Measurements from ENCODE around the gene KCNK5.

Gene KCNK5

GRCh38 chr6:39200498-39201020 is 28.7 kb downstream of the KCNK5 start:
- no peaks in the 10 kb centered on the region for H3K36me3 ChIP-seq (ENCODE audit: insufficient read depth, low read length)
- no peak for TF ChIP-seq FOXP2 (optimal IDR thresholded peaks at IDR 0.05; ENCODE audit: control extremely low read depth, extremely low read length, insufficient read depth)
- TF ChIP-seq POLR2AphosphoS5 (IDR thresholded peaks at IDR 0.05; ENCODE audit: borderline replicate concordance, low read depth, low read length), result no peak
- TF ChIP-seq EZH2 (IDR thresholded peaks at IDR 0.05), result no peak
- DNase-seq (ENCODE audit: low read depth, low spot score), result no peak
- H3K27ac ChIP-seq, result no peak overlapping the region
- no peak overlapping the region for H3K4me3 ChIP-seq
- H3K9me3 ChIP-seq (ENCODE audit: low read depth, low read length), result no peaks in the 10 kb centered on the region
- H3K9ac ChIP-seq (ENCODE audit: insufficient read length), result no peak overlapping the region

- no peak for TF ChIP-seq EZH2 (IDR thresholded peaks at IDR 0.05)
- no peak for TF ChIP-seq POLR2AphosphoS5 (IDR thresholded peaks at IDR 0.05; ENCODE audit: borderline replicate concordance, low read depth, low read length)
- TF ChIP-seq FOXP2 (optimal IDR thresholded peaks at IDR 0.05; ENCODE audit: control extremely low read depth, extremely low read length, insufficient read depth), result no peak
- no peaks in the 10 kb centered on the region for H3K9me3 ChIP-seq (ENCODE audit: low read depth, low read length)
- H3K4me3 ChIP-seq, result no peak overlapping the region
- H3K36me3 ChIP-seq (ENCODE audit: insufficient read depth, low read length), result no peaks in the 10 kb centered on the region
- DNase-seq (ENCODE audit: low read depth, low spot score), result no peak
- no peak overlapping the region for H3K9ac ChIP-seq (ENCODE audit: insufficient read length)
- H3K27ac ChIP-seq, result no peak overlapping the region
Observed at GRCh38 chr6:39199976-39200375, 29.3 kb downstream of the KCNK5 start.

DNA sequence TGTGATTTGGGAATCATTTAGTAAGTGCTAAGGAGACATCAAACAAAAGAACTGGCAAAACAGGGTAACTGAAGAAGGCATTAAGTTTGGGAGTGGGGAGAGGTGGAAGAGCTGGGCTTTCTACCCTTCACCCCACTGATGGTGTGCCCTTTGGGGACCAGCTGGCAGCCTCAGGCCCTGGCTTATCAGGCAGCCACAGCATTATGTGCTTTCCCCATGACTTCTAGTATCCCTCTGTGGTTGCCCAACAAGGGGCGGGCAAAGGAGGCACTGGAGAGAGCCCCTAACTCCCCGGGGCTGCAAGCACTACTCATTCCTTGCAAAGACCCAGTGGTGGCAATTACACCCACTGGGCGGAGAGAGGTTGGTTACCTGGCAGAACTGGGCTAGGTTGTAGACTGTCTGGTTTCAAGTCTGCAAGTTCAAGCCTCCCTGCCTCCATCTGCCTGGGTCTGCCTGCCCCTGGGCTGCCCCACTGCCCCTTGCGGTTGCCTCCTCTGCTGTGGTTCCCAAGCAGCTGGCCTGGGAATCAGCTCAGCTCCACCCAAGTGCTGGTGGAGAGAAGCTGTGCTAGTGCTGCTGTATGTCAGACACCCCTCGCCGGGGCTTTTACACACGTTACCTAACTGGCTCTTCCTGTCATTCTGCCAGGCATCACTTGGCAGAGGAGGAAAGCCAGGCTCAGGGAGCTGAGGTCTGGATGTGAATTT is 29.9 kb downstream of the KCNK5 start:
- Histone ChIP-seq H3K4me3 (no peak overlapping the region), H3K9ac (ENCODE audit: insufficient read length) (no peak overlapping the region), H3K36me3 (ENCODE audit: insufficient read depth, low read length) (no peaks in the 10 kb centered on the region), H3K27ac (no peak overlapping the region), H3K9me3 (ENCODE audit: low read depth, low read length) (no peaks in the 10 kb centered on the region)
- no peak for DNase-seq (ENCODE audit: low read depth, low spot score)
- TF ChIP-seq POLR2AphosphoS5 (IDR thresholded peaks at IDR 0.05; ENCODE audit: borderline replicate concordance, low read depth, low read length), result no peak
- no peak for TF ChIP-seq EZH2 (IDR thresholded peaks at IDR 0.05)
- no peak for TF ChIP-seq FOXP2 (optimal IDR thresholded peaks at IDR 0.05; ENCODE audit: control extremely low read depth, extremely low read length, insufficient read depth)

DNA sequence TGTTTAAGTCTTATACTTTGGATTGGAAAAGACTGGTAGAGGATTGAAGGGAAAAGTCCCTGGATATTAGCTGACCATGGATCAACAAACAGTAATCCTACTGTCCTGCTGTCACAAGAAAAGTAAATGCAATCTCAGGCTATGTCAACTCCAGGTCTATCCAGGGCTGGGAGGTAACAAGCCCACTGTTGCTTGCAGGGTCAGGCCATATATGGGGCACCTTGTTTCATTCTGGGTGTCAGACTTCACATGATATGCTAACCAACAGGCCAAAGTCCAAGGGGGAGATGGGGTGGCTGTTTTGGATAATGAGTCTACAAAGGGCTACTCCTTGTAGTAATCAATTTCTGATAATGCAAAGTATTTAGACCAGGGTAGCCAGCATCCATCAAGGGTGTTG is 30.7 kb downstream of the KCNK5 start:
- Histone ChIP-seq H3K27ac (no peak overlapping the region), H3K4me3 (no peak overlapping the region), H3K9ac (ENCODE audit: insufficient read length) (no peak overlapping the region), H3K9me3 (ENCODE audit: low read depth, low read length) (no peaks in the 10 kb centered on the region), H3K36me3 (ENCODE audit: insufficient read depth, low read length) (no peaks in the 10 kb centered on the region)
- DNase-seq (ENCODE audit: low read depth, low spot score), result no peak
- TF ChIP-seq FOXP2 (optimal IDR thresholded peaks at IDR 0.05; ENCODE audit: control extremely low read depth, extremely low read length, insufficient read depth), result no peak
- TF ChIP-seq EZH2 (IDR thresholded peaks at IDR 0.05), result no peak
- no peak for TF ChIP-seq POLR2AphosphoS5 (IDR thresholded peaks at IDR 0.05; ENCODE audit: borderline replicate concordance, low read depth, low read length)

DNA sequence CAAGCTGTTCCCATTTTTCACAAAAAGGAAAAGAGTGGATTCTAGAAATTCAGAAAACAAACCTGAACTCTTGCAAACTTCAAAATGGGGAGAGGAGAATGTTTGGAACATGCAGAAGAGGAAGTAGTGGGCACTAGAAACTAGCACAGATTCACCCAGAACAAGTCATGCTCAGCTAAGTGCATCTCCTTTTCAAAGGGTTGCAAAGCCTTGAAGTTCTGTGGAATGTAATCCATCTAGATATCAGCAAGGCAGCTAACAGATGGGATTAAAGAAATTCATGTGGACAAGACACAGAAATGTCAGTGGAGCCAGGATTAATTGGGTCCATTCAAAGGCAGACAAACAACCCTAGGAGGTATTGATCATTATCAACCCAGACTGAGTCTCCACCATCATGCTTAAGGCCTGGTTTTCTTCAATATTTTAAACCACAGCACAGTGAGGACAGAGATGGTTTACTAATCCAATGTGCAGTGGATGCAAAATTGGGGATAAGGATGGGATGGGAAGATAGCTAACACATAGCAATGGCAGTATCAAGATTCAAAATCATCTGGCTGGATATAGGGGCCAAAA is 31.3 kb downstream of the KCNK5 start:
- Histone ChIP-seq H3K36me3 (ENCODE audit: insufficient read depth, low read length) (no peaks in the 10 kb centered on the region), H3K27ac (no peak overlapping the region), H3K4me3 (no peak overlapping the region), H3K9ac (ENCODE audit: insufficient read length) (no peak overlapping the region), H3K9me3 (ENCODE audit: low read depth, low read length) (no peaks in the 10 kb centered on the region)
- DNase-seq (ENCODE audit: low read depth, low spot score), result no peak
- no peak for TF ChIP-seq FOXP2 (optimal IDR thresholded peaks at IDR 0.05; ENCODE audit: control extremely low read depth, extremely low read length, insufficient read depth)
- no peak for TF ChIP-seq EZH2 (IDR thresholded peaks at IDR 0.05)

DNA sequence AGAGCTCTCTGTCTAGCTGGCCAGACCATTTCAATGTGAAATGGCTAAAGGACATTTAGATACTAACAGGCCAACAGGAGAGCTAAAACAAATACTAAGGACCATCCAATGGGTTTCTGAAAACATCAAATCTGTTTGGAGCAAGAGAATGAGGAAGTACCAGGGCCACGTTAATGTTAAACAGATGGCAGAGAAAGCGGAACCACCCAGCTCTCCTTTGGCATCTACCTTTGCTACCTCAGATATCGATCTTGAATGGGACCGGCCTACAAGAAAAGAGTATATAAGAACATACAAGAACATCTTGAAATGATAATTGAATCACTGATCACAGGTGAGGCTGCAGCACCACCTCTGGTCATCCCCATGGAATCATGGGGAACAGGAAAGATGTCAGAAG is 31.8 kb downstream of the KCNK5 start:
- no peak overlapping the region for H3K4me3 ChIP-seq
- no peaks in the 10 kb centered on the region for H3K36me3 ChIP-seq (ENCODE audit: insufficient read depth, low read length)
- TF ChIP-seq EZH2 (IDR thresholded peaks at IDR 0.05) (no peak), FOXP2 (optimal IDR thresholded peaks at IDR 0.05; ENCODE audit: control extremely low read depth, extremely low read length, insufficient read depth) (no peak), POLR2AphosphoS5 (IDR thresholded peaks at IDR 0.05; ENCODE audit: borderline replicate concordance, low read depth, low read length) (no peak)
- no peak overlapping the region for H3K27ac ChIP-seq
- no peak for DNase-seq (ENCODE audit: low read depth, low spot score)
- no peak overlapping the region for H3K9ac ChIP-seq (ENCODE audit: insufficient read length)
- H3K9me3 ChIP-seq (ENCODE audit: low read depth, low read length), result no peaks in the 10 kb centered on the region

DNA sequence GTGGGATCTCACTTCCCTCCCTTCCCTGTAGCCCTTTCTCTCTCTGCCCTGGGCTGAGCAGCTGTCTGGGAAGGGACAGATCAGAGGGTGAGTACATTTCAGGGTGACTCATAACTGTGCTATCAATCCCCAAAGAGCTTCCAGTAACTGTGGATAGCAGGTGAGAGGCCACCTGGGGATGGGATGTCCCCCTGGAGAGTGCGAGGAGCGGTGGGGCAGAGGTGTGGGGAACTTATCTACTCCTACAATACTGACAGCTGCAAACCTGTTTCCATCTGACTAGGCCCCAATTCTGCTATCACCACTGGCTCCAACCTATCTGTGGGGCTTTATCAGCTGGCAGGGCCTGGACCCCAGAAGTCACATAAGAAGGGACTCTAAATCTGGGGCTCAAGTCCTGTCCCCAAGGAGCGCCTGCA is 32.6 kb downstream of the KCNK5 start:
- TF ChIP-seq FOXP2 (optimal IDR thresholded peaks at IDR 0.05; ENCODE audit: control extremely low read depth, extremely low read length, insufficient read depth), result no peak
- no peak for TF ChIP-seq POLR2AphosphoS5 (IDR thresholded peaks at IDR 0.05; ENCODE audit: borderline replicate concordance, low read depth, low read length)
- TF ChIP-seq EZH2 (IDR thresholded peaks at IDR 0.05), result no peak
- H3K4me3 ChIP-seq, result no peak overlapping the region
- no peaks in the 10 kb centered on the region for H3K36me3 ChIP-seq (ENCODE audit: insufficient read depth, low read length)
- no peak for DNase-seq (ENCODE audit: low read depth, low spot score)
- H3K9me3 ChIP-seq (ENCODE audit: low read depth, low read length), result no peaks in the 10 kb centered on the region
- H3K27ac ChIP-seq, result no peak overlapping the region
- H3K9ac ChIP-seq (ENCODE audit: insufficient read length), result no peak overlapping the region

GRCh38 chr6:39195792-39196385 is 33.4 kb downstream of the KCNK5 start:
- Histone ChIP-seq H3K9ac (ENCODE audit: insufficient read length) (no peak overlapping the region), H3K4me3 (no peak overlapping the region), H3K36me3 (ENCODE audit: insufficient read depth, low read length) (no peaks in the 10 kb centered on the region), H3K9me3 (ENCODE audit: low read depth, low read length) (no peaks in the 10 kb centered on the region), H3K27ac (no peak overlapping the region)
- no peak for TF ChIP-seq FOXP2 (optimal IDR thresholded peaks at IDR 0.05; ENCODE audit: control extremely low read depth, extremely low read length, insufficient read depth)
- no peak for TF ChIP-seq EZH2 (IDR thresholded peaks at IDR 0.05)
- TF ChIP-seq POLR2AphosphoS5 (IDR thresholded peaks at IDR 0.05; ENCODE audit: borderline replicate concordance, low read depth, low read length), result no peak
- DNase-seq (ENCODE audit: low read depth, low spot score), result no peak
